ENCODE results near the gene DAB2. TPM values are rescaled to one million over a fixed set of nuclear protein-coding genes. Genes with fewer than 3 reads are reported as not detected.
"Not testable (repeated sequence)": the region's sequence is repeated elsewhere in the genome, so short reads cannot be mapped to it uniquely, and the experiment has no call there.

DAB2 gene
- total and polyA plus RNA-seq, 2 donors (not counting 1 experiment from before 2014, with no cell fraction given) = 217 to 538 TPM

DNA sequence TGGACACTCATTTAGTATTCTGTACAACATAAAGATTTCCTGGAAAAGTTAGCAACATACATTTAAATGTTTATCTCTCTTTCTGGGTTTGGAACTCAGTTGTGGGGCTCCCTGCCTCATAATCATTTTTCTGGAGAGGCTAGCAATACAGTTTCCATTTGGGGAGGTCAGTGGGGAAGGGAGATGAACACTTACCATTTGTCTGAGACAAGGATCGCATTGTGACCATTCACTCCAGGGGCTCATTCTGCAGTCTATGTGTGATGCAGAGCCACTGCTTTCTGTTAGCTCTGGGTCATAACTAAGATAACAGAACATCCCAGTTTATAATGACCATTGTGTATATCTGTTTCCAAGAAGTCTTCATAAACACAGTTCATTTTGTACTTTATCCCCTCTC, 82.9 kb downstream of the DAB2 start:
- Histone ChIP-seq H3K27ac (ENCODE audit: insufficient read depth, low read length) (no peak overlapping the region), H2AFZ (ENCODE audit: low read length) (no peak overlapping the region), H3K27me3 (ENCODE audit: control insufficient read depth, insufficient read depth, low read length) (no peaks in the 10 kb centered on the region), H3K4me1 (ENCODE audit: control insufficient read depth, extremely low read depth, insufficient read depth, low read length) (no peaks in the 10 kb centered on the region), H3K9ac (ENCODE audit: insufficient read depth, low read length) (no peak overlapping the region), H3K4me2 (ENCODE audit: extremely low read depth, insufficient read depth, low read length) (no peak overlapping the region), H4K20me1 (ENCODE audit: control insufficient read depth, extremely low read depth, insufficient read depth, low read length) (no peaks in the 10 kb centered on the region), H3K36me3 (ENCODE audit: control insufficient read depth, insufficient read depth, low read length) (no peaks in the 10 kb centered on the region), H3K4me3 (replicated peaks in 1 of 4; ENCODE audit: control extremely low read depth in 1 of 4, insufficient read depth in 1 of 4, low read depth in 3 of 4, low read length in 4 of 4) (no peak overlapping the region), H3K9me3 (ENCODE audit: control insufficient read depth, insufficient read depth, low read depth, low read length) (no peaks in the 10 kb centered on the region), H3K79me2 (ENCODE audit: control insufficient read depth, insufficient read depth, low read length) (no peaks in the 10 kb centered on the region)
- TF ChIP-seq EZH2 (IDR thresholded peaks at IDR 0.05; ENCODE audit: low read length, missing control alignments) = no peak
- TF ChIP-seq CTCF (conservative IDR thresholded peaks at IDR 0.05 in 1 of 2, IDR thresholded peaks at IDR 0.05 in 1 of 2; ENCODE audit: low read depth in 1 of 2, low read length in 2 of 2) = no peak
- DNase-seq (ENCODE audit: low read depth in 2 of 2) = no peak

DNA sequence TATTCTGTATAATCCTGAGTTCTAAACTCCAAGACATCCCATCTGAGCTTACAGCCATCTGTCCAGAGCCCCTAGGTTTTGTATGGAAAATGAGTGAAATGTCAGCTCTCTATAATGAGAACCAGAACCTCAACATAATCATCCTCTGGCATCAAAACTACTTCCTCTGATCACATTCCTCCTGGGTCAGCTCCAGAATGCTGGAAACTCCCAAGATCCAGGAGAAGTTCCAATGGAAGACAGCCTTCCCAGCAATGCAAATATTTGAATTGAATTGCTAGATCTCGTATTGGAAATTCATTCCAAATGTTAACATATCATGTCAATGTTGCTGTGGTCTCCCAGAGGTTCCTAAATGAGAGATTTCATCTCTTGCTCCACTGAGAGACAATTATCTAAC, 84.3 kb downstream of the DAB2 start:
- TF ChIP-seq EZH2 (IDR thresholded peaks at IDR 0.05; ENCODE audit: low read length, missing control alignments) (no peak), CTCF (conservative IDR thresholded peaks at IDR 0.05 in 1 of 2, IDR thresholded peaks at IDR 0.05 in 1 of 2; ENCODE audit: low read depth in 1 of 2, low read length in 2 of 2) (no peak)
- DNase-seq (ENCODE audit: low read depth in 2 of 2) = no peak
- H3K27ac ChIP-seq (ENCODE audit: insufficient read depth, low read length) = no peak overlapping the region
- no peaks in the 10 kb centered on the region for H3K79me2 ChIP-seq (ENCODE audit: control insufficient read depth, insufficient read depth, low read length)
- no peaks in the 10 kb centered on the region for H3K4me1 ChIP-seq (ENCODE audit: control insufficient read depth, extremely low read depth, insufficient read depth, low read length)
- H4K20me1 ChIP-seq (ENCODE audit: control insufficient read depth, extremely low read depth, insufficient read depth, low read length) = no peaks in the 10 kb centered on the region
- H2AFZ ChIP-seq (ENCODE audit: low read length) = no peak overlapping the region
- H3K9me3 ChIP-seq (ENCODE audit: control insufficient read depth, insufficient read depth, low read depth, low read length) = no peaks in the 10 kb centered on the region
- no peaks in the 10 kb centered on the region for H3K36me3 ChIP-seq (ENCODE audit: control insufficient read depth, insufficient read depth, low read length)
- H3K27me3 ChIP-seq (ENCODE audit: control insufficient read depth, insufficient read depth, low read length) = no peaks in the 10 kb centered on the region
- H3K4me2 ChIP-seq (ENCODE audit: extremely low read depth, insufficient read depth, low read length) = no peak overlapping the region
- H3K4me3 ChIP-seq (replicated peaks in 1 of 4; ENCODE audit: control extremely low read depth in 1 of 4, insufficient read depth in 1 of 4, low read depth in 3 of 4, low read length in 4 of 4) = no peak overlapping the region
- H3K9ac ChIP-seq (ENCODE audit: insufficient read depth, low read length) = no peak overlapping the region

DNA sequence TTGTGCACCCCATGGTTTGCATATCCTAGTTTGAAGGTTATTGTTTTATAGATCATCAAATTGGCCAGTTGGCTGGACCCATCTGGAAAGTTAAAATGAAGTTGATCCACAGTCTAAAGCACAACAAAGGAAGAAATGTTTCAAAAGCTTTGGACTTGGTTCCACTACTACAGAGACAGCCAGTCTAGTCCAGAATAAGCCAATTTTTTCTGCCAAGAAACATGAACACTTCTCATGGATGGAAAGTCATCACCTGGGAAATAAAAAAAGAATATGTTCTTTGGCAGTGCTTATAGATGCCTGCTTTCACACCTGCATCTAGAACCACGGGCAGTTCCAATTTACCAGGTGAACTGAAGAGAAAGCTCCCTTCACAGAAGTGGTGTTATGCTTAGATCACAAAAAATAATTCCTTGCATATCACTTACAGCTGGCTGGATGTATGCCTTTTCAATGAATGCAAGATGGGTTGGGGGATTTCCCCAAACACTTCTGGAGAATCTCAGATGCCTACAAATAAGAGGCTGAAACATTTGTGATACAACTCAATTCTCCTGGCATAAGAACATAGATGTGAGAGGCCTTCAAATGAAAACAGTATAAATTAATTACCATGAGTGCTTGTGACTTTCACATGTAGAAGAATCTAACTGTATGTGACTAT, 87.4 kb downstream of the DAB2 start:
- no peak overlapping the region for H3K4me3 ChIP-seq (replicated peaks in 1 of 4; ENCODE audit: control extremely low read depth in 1 of 4, insufficient read depth in 1 of 4, low read depth in 3 of 4, low read length in 4 of 4)
- TF ChIP-seq EZH2 (IDR thresholded peaks at IDR 0.05; ENCODE audit: low read length, missing control alignments) (no peak), CTCF (conservative IDR thresholded peaks at IDR 0.05 in 1 of 2, IDR thresholded peaks at IDR 0.05 in 1 of 2; ENCODE audit: low read depth in 1 of 2, low read length in 2 of 2) (no peak)
- no peaks in the 10 kb centered on the region for H3K9me3 ChIP-seq (ENCODE audit: control insufficient read depth, insufficient read depth, low read depth, low read length)
- H3K27me3 ChIP-seq (ENCODE audit: control insufficient read depth, insufficient read depth, low read length) = no peaks in the 10 kb centered on the region
- no peak overlapping the region for H3K27ac ChIP-seq (ENCODE audit: insufficient read depth, low read length)
- no peaks in the 10 kb centered on the region for H3K4me1 ChIP-seq (ENCODE audit: control insufficient read depth, extremely low read depth, insufficient read depth, low read length)
- no peak overlapping the region for H2AFZ ChIP-seq (ENCODE audit: low read length)
- H3K4me2 ChIP-seq (ENCODE audit: extremely low read depth, insufficient read depth, low read length) = no peak overlapping the region
- H3K9ac ChIP-seq (ENCODE audit: insufficient read depth, low read length) = no peak overlapping the region
- H3K36me3 ChIP-seq (ENCODE audit: control insufficient read depth, insufficient read depth, low read length) = no peaks in the 10 kb centered on the region
- DNase-seq (ENCODE audit: low read depth in 2 of 2) = no peak
- no peaks in the 10 kb centered on the region for H3K79me2 ChIP-seq (ENCODE audit: control insufficient read depth, insufficient read depth, low read length)
- no peaks in the 10 kb centered on the region for H4K20me1 ChIP-seq (ENCODE audit: control insufficient read depth, extremely low read depth, insufficient read depth, low read length)

DNA sequence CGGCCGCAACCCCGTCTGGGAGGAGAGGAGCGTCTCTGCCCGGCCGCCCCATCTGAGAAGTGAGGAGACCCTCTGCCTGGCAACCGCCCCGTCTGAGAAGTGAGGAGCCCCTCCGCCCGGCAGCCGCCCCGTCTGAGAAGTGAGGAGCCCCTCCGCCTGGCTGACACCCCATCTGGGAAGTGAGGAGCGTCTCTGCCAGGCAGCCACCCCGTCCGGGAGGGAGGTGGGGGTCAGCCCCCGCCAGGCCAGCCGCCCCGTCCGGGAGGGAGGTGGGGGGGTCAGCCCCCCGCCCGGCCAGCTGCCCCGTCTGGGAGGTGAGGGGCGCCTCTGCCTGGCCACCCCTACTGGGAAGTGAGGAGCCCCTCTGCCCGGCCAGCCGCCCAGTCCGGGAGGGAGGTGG, 90.5 kb downstream of the DAB2 start:
- DNase-seq (ENCODE audit: low read depth in 2 of 2); H3K36me3 ChIP-seq (ENCODE audit: control insufficient read depth, insufficient read depth, low read length); H4K20me1 ChIP-seq (ENCODE audit: control insufficient read depth, extremely low read depth, insufficient read depth, low read length); H3K9ac ChIP-seq (ENCODE audit: insufficient read depth, low read length); H3K4me2 ChIP-seq (ENCODE audit: extremely low read depth, insufficient read depth, low read length); H3K4me3 ChIP-seq (replicated peaks in 1 of 4; ENCODE audit: control extremely low read depth in 1 of 4, insufficient read depth in 1 of 4, low read depth in 3 of 4, low read length in 4 of 4); H3K27ac ChIP-seq (ENCODE audit: insufficient read depth, low read length); H3K9me3 ChIP-seq (ENCODE audit: control insufficient read depth, insufficient read depth, low read depth, low read length); H3K79me2 ChIP-seq (ENCODE audit: control insufficient read depth, insufficient read depth, low read length); H3K4me1 ChIP-seq (ENCODE audit: control insufficient read depth, extremely low read depth, insufficient read depth, low read length); H2AFZ ChIP-seq (ENCODE audit: low read length); H3K27me3 ChIP-seq (ENCODE audit: control insufficient read depth, insufficient read depth, low read length): not testable (repeated sequence)

All from fibroblast of lung (primary cell).